Adipocyte (in vitro differentiated cells): ENCODE measurements around the gene GABRG3.
"Not testable (repeated sequence)": the region's sequence is repeated elsewhere in the genome, so short reads cannot be mapped to it uniquely, and the experiment has no call there.

ENCODE experiments used
- DNase-seq: peaks from one replicate; pipeline ENCODE4 v3.0.0-alpha.2; 2015; ENCODE audit warnings: low read depth
- H3K27me3 ChIP-seq: replicated peaks from 2 replicates; pipeline ENCODE4 v1.7.0; 2013; ENCODE audit warnings: mild to moderate bottlenecking, low read length, moderate library complexity; ENCODE audit not compliant: control insufficient read depth, insufficient read depth
- H3K36me3 ChIP-seq: 2 replicates; pipeline ENCODE4 v1.7.0; 2013; ENCODE audit warnings: low read length, mild to moderate bottlenecking, moderate library complexity; ENCODE audit not compliant: control insufficient read depth, insufficient read depth, severe bottlenecking
- H3K4me1 ChIP-seq: 2 replicates; pipeline ENCODE4 v1.7.0; 2013; ENCODE audit warnings: mild to moderate bottlenecking, low read length, moderate library complexity; ENCODE audit not compliant: control insufficient read depth, insufficient read depth
- H3K4me3 ChIP-seq: 2 replicates; pipeline ENCODE4 v1.7.0; 2013; ENCODE audit warnings: mild to moderate bottlenecking, low read length, moderate library complexity
- H3K9ac ChIP-seq: 2 replicates; pipeline ENCODE4 v1.7.0; 2013; ENCODE audit warnings: mild to moderate bottlenecking, low read length, moderate library complexity
- H3K9me3 ChIP-seq: 2 replicates; pipeline ENCODE4 v1.7.0; 2013; ENCODE audit warnings: mild to moderate bottlenecking, low read length, moderate library complexity; ENCODE audit not compliant: control insufficient read depth

Gene GABRG3

DNA sequence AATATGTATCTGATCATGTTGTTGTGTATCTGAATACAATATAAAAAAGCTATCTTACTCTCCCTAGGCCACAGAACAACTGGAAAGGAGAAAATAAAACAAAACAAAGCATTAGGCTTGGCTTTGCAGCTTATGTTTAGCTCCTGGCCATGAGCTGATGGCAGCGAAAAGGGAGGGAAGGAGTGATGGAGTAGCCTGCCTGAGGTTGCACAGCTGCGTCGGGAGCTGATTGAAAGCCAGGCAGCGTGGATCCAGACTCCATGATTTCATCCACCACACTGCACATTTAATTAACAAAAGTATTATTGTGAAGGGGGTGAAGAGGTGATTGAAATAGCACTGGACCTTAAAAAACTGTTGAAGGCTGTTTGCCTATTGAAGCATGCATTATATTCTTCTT, 212.2 kb downstream of the GABRG3 start:
- Histone ChIP-seq H3K36me3 (no peaks in the 10 kb centered on the region), H3K4me1 (no peaks in the 10 kb centered on the region), H3K27me3 (no peaks in the 10 kb centered on the region), H3K9ac (no peak overlapping the region), H3K9me3 (no peaks in the 10 kb centered on the region), H3K4me3 (no peak overlapping the region)
- DNase-seq: no peak

DNA sequence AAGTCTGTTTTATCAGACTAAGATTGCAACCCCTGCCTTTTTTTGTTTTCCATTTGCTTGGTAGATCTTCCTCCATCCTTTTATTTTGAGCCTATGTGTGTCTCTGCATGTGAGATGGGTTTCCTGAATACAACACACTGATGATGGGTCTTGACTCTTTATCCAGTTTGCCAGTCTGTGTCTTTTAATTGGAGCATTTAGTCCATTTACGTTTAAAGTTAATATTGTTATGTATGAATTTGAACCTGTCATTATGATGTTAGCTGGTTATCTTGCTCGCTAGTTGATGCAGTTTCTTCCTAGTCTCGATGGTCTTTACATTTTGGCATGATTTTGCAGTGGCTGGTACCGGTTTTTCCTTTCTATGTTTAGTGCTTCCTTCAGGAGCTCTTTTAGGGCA, 220.5 kb downstream of the GABRG3 start:
- DNase-seq, H3K4me1 ChIP-seq, H3K27me3 ChIP-seq, H3K36me3 ChIP-seq, H3K4me3 ChIP-seq, H3K9ac ChIP-seq, H3K9me3 ChIP-seq: not testable (repeated sequence)

DNA sequence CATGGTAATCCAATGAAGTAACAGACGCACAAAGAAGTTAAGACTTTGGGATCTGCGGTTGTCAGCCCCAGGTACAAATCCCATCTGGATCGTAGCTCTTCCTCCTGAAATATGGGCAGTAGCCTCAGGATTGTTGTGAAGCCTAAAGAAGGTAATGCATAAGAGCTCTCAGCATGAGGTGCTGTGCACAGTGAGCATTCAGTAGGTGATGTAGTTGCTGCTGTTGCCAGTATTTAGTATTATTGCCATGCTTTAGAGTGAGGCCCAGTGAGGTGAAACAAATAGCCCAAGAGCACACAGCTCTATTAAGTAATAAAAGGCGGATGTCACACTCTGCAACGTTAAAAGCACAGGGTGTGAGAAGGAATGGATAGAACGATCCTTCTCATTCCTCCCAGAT, 225.7 kb downstream of the GABRG3 start:
- H3K4me1 ChIP-seq: no peaks in the 10 kb centered on the region
- no peaks in the 10 kb centered on the region for H3K36me3 ChIP-seq
- DNase-seq: no peak
- H3K27me3 ChIP-seq: no peaks in the 10 kb centered on the region
- no peaks in the 10 kb centered on the region for H3K9me3 ChIP-seq
- H3K9ac ChIP-seq: no peak overlapping the region
- no peak overlapping the region for H3K4me3 ChIP-seq

DNA sequence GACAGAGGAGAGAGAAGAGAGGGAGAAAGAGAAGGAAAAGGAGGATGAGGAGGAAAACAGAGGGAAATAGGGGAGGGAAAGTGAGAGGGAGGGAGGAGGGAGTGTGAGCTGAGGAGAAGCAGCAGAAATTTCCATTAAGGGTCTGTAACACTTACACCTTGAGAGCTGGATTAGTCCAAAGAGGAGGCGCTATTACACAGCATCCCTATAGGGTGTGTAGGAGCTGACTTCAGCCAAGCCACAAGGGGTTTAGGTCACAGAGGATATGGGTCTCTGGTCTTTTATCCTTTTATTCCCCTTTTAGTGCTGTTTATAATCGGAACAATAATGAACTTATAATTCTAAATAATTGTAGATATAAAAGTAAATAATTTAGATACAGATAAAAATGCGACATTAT, 230.4 kb downstream of the GABRG3 start:
- H3K36me3 ChIP-seq: no peaks in the 10 kb centered on the region
- DNase-seq: no peak
- H3K9me3 ChIP-seq: no peaks in the 10 kb centered on the region
- H3K27me3 ChIP-seq: no peaks in the 10 kb centered on the region
- H3K4me3 ChIP-seq: no peak overlapping the region
- H3K4me1 ChIP-seq: no peaks in the 10 kb centered on the region
- no peak overlapping the region for H3K9ac ChIP-seq

DNA sequence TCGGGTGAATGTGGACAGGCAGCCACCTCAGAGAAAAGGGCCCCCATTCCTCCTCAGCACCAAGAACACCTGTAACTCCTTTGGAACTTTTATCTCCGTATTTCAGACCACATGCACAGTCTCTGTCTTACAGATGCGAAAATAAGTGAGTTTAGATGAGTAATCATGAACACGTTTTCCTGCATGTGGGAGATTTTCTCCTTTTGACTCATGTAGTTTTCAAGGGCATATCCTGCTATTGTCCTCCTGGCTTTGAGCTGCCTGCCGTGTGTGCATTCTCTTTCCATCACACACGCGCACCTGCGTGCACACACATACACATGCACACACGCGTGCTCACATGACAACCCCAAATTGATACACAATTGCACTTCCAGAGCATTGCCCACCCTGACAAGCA, 239.2 kb downstream of the GABRG3 start:
- no peaks in the 10 kb centered on the region for H3K36me3 ChIP-seq
- no peaks in the 10 kb centered on the region for H3K27me3 ChIP-seq
- no peaks in the 10 kb centered on the region for H3K4me1 ChIP-seq
- H3K4me3 ChIP-seq: no peak overlapping the region
- no peak for DNase-seq
- H3K9ac ChIP-seq: no peak overlapping the region
- H3K9me3 ChIP-seq: peaks cover 5% of the 10 kb centered on the region

DNA sequence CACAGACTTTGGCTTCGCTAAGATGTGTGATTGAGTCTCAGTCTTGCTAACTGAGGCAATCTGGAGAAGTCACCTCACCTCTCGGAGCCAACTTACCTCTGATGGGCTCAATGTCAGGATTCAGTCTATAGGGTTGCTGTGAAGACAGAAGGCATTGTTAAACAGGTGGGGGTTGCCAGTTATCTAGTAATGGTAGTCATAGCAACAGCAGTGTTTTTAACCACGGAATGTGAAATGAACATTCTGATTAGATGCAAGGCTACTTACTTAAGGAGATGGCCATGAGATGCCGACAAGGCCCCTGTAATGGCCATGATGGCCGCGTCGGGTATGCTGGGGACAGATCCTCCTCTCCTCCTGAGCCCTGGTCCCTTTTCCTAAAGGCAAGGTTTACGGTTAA, 243.1 kb downstream of the GABRG3 start:
- DNase-seq: no peak

DNA sequence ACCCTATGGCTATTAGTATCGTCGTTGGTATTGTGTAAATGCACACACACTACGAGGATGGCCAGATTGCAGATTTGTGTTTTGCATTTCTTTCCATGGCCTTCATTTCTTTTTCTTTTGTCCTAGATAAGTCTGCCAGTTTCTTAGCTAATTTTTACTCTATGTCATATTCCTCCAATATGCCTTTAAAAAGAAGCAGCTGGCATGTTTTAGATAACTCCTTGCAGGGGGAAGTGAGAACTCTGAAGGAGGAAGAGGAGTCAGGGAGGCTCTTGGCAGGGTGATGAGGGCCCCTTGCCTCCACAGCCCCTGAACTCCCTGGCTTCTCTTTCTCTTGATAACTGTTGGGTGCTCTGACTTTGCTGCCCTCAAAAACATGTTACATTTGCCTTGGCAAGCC, 244.0 kb downstream of the GABRG3 start:
- DNase-seq: no peak
- no peaks in the 10 kb centered on the region for H3K4me1 ChIP-seq
- H3K9me3 ChIP-seq: peaks cover 5% of the 10 kb centered on the region
- H3K4me3 ChIP-seq: no peak overlapping the region
- H3K9ac ChIP-seq: no peak overlapping the region
- H3K27me3 ChIP-seq: no peaks in the 10 kb centered on the region
- no peaks in the 10 kb centered on the region for H3K36me3 ChIP-seq

More for the DNA sequence above, 243.1 kb downstream of the GABRG3 start:
- Histone ChIP-seq H3K4me3 (no peak overlapping the region), H3K4me1 (no peaks in the 10 kb centered on the region), H3K27me3 (no peaks in the 10 kb centered on the region), H3K36me3 (no peaks in the 10 kb centered on the region), H3K9ac (no peak overlapping the region), H3K9me3 (peaks cover 5% of the 10 kb centered on the region)

DNA sequence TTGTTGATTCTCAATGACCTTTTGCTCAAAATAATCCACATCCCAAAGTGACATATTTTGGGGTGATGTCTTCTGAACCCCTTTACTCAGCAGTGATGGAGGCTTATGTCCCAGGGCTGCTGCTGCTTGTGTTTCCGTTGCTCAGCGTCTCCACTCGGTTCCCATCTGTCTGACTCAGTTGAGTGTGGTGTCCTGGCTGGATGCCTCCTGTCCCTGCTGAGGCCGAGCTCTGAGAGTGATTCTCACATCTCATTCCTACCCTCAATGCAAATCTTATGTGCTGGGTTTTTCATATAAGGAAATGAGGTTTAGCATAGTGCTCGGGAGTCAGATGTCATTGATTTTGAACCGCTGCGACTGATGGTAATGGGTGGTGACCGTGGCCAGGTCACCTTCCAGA, 247.4 kb downstream of the GABRG3 start:
- no peaks in the 10 kb centered on the region for H3K9me3 ChIP-seq
- DNase-seq: no peak
- H3K4me1 ChIP-seq: peaks cover 8% of the 10 kb centered on the region
- H3K36me3 ChIP-seq: no peaks in the 10 kb centered on the region
- H3K9ac ChIP-seq: no peak overlapping the region
- H3K4me3 ChIP-seq: no peak overlapping the region
- H3K27me3 ChIP-seq: no peaks in the 10 kb centered on the region

DNA sequence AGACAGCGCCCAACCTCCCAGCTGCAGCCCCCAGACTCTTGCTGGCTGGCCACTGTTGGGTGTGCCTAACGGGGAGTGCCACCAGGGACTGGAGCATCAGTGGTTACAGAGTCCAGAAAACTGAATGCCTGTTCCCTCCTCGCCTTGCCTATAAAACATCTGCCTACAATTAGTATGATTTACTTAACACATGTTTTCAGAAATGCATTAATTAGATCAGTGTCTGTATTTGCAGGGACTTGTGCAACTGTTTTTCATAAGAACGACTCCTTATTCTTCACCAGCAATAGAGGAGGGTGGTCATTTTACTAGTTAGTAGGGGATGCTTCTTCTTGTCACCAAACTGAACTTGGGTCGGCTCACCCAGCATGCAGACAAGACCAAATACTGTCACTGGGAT, 248.7 kb downstream of the GABRG3 start:
- Histone ChIP-seq H3K9me3 (no peaks in the 10 kb centered on the region), H3K36me3 (no peaks in the 10 kb centered on the region), H3K27me3 (no peaks in the 10 kb centered on the region), H3K9ac (no peak overlapping the region), H3K4me3 (no peak overlapping the region), H3K4me1 (peaks cover 8% of the 10 kb centered on the region)
- no peak for DNase-seq

DNA sequence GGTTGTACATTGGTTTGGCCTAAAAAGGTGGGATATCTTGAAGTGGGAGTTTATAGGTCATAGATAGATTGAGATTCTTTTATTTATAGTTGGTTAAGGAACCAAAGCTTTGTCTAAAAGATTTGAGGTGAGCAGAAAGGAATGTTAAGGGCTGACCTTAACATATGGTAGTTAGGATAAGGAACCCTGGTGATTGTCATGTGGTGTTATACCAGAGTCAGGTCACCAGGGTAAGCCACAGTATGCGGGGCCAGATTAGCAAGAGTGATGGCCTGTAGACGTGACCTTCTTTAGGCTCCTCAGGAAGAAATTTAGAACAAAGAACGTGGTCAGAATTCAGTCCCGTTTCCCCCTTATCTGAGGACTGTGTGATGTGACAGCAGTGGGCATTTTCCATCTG, 249.2 kb downstream of the GABRG3 start:
- Histone ChIP-seq H3K9me3 (no peaks in the 10 kb centered on the region), H3K9ac (no peak overlapping the region), H3K27me3 (no peaks in the 10 kb centered on the region), H3K36me3 (no peaks in the 10 kb centered on the region), H3K4me1 (peaks cover 8% of the 10 kb centered on the region), H3K4me3 (no peak overlapping the region)
- DNase-seq: no peak

DNA sequence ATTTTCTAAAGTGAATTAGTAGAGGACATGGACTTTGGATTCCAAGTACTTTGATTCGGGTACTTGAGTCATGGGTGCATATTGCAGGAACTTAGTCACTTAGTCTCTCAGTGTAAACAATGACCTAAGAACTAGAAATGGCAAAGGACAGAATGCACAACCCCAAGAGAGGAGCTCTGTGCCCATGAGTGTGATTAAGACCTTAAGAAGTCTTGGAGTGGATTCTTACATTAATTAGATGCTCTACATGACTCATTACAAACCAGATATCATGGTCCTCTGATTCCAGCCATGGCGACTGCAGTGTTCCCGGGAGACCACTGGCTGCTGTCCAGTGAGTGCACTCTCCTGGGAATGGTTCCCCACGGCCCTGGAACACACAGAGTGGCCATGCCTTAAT, 251.5 kb downstream of the GABRG3 start:
- Histone ChIP-seq H3K9me3 (no peaks in the 10 kb centered on the region), H3K4me3 (no peak overlapping the region), H3K27me3 (no peaks in the 10 kb centered on the region), H3K9ac (no peak overlapping the region), H3K4me1 (peaks cover 8% of the 10 kb centered on the region), H3K36me3 (no peaks in the 10 kb centered on the region)
- DNase-seq: no peak

DNA sequence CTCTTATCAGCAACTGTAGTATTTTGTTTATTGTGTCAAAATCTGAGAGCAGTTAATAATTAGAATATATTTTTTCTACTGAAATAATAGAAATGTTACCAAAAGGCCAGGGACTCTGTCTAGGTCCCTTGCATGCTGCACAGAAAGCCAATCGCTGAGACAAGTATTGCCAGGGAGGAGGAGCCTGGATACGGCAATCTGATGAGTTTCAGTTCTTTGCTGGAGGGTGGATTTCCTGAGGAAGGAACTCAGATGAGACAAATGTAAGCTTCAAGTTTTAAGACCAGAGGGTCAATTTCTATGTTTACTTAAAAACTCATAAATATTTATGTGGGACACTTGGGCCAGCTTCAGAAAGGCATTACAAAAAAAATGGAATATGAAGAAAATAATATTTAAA, 252.2 kb downstream of the GABRG3 start:
- no peak overlapping the region for H3K4me3 ChIP-seq
- no peaks in the 10 kb centered on the region for H3K9me3 ChIP-seq
- no peak for DNase-seq
- H3K27me3 ChIP-seq: no peaks in the 10 kb centered on the region
- H3K36me3 ChIP-seq: no peaks in the 10 kb centered on the region
- H3K9ac ChIP-seq: no peak overlapping the region
- H3K4me1 ChIP-seq: peaks cover 8% of the 10 kb centered on the region
